ENCODE data around the gene PEX1. TPM values are rescaled to one million over a fixed set of nuclear protein-coding genes. Genes with fewer than 3 reads are reported as not detected.
A peak's percentile ranks its signal among the peaks of the same experiment; 100 is the strongest.

Gene PEX1
- total and polyA plus RNA-seq, 2 of the 13 experiments (the other 11 are each of a cell fraction or from before 2014, with no cell fraction given): 16.6 to 22.4 TPM

DNA sequence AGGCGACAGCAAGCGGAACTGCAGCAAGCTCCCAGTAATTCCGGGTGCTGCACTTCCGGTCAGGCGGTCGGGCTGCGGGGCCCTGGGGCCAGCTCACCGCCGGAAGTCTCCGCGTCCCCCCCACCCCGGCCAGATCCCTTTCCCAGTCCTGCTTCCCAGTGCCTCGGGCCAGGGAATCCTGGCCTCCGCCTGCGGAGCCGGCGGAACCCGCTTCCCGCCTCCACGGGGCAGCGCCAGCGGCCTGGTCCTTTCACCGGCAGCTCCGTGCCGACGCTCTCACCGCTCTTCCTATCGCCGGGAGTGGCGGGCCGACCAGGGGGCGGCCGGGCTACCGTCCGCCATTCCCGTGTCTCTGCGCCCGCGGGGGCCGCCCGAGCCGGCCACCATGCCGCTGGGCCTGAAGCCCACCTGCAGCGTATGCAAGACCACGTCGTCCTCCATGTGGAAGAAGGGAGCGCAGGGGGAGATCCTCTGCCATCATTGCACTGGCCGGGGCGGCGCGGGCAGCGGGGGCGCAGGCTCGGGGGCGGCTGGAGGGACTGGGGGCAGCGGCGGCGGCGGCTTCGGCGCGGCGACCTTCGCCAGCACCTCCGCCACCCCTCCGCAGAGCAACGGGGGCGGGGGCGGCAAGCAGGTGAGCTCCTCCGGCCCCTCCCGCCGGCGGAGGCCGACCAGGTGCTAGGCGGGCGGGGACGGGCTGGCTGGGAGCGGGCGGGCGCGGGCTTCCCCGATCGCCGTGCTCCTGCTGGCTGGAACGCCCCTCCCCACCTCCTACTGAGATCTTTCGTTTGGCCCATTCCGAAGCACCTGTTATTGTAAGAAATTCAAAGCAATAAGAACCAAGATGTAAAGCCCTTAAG, 80.7 kb downstream of the PEX1 start, which contains the start of gene GATAD1 (continued):
- TF ChIP-seq HMGXB3 (CRISPR knock-in tag; IDR thresholded peaks at IDR 0.05; ENCODE audit: borderline replicate concordance) (0 out of 2 replicates have a peak, but pooled peaks have one; percentile 21), POLR2G (IDR thresholded peaks at IDR 0.05; ENCODE audit: low read depth, low read length) (peak; percentile 95), THAP11 (CRISPR knock-in tag; IDR thresholded peaks at IDR 0.05) (peak; percentile 80), SSRP1 (CRISPR knock-in tag; IDR thresholded peaks at IDR 0.05) (no peak), SALL2 (CRISPR knock-in tag; IDR thresholded peaks at IDR 0.05) (peak; percentile 67; the same call in 1 of the 2 replicates)
- TF ChIP-seq, protein P1, sequence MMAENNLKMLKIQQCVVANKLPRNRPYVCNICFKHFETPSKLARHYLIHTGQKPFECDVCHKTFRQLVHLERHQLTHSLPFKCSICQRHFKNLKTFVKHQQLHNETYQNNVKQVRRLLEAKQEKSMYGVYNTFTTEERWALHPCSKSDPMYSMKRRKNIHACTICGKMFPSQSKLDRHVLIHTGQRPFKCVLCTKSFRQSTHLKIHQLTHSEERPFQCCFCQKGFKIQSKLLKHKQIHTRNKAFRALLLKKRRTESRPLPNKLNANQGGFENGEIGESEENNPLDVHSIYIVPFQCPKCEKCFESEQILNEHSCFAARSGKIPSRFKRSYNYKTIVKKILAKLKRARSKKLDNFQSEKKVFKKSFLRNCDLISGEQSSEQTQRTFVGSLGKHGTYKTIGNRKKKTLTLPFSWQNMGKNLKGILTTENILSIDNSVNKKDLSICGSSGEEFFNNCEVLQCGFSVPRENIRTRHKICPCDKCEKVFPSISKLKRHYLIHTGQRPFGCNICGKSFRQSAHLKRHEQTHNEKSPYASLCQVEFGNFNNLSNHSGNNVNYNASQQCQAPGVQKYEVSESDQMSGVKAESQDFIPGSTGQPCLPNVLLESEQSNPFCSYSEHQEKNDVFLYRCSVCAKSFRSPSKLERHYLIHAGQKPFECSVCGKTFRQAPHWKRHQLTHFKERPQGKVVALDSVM (CRISPR knock-in tag; IDR thresholded peaks at IDR 0.05): peak; percentile 33; the same call in 1 of the 2 replicates
